T-helper 22 cell (primary cell): ENCODE data around the gene RASA3.

ENCODE experiments used
- DNase-seq: peaks from one replicate; pipeline ENCODE4 v3.0.0-alpha.2; 2020; ENCODE audit warnings: low read depth

Gene RASA3

GRCh38 chr13:114004420-114005205 lies 127.8 kb downstream of the RASA3 start:
- DNase-seq: no peak

- DNase-seq: no peak
These were observed 129.6 kb downstream of the RASA3 start for GRCh38 chr13:114002771-114003321.

- DNase-seq: no peak
These were observed 130.3 kb downstream of the RASA3 start for GRCh38 chr13:114002009-114002544.

- DNase-seq: no peak
These were observed 131.0 kb downstream of the RASA3 start for GRCh38 chr13:114001331-114002008.

GRCh38 chr13:114000151-114001040 lies 132.0 kb downstream of the RASA3 start:
- DNase-seq: no peak

- DNase-seq: no peak
These were observed 132.9 kb downstream of the RASA3 start for GRCh38 chr13:113999618-113999910.

- no peak for DNase-seq
These were observed 133.4 kb downstream of the RASA3 start for GRCh38 chr13:113998781-113999617.

- DNase-seq: no peak
These were observed 134.3 kb downstream of the RASA3 start for GRCh38 chr13:113997845-113998751.

GRCh38 chr13:113996912-113997745 lies 135.3 kb downstream of the RASA3 start:
- no peak for DNase-seq

- DNase-seq: no peak
These were observed 136.1 kb downstream of the RASA3 start for GRCh38 chr13:113996081-113996911.

- no peak for DNase-seq
These were observed 137.3 kb downstream of the RASA3 start for GRCh38 chr13:113995051-113995601.

- no peak for DNase-seq
These were observed 140.0 kb downstream of the RASA3 start for GRCh38 chr13:113992276-113993005.

- no peak for DNase-seq
These were observed 140.7 kb downstream of the RASA3 start for GRCh38 chr13:113991676-113992179.

GRCh38 chr13:113991191-113991669 lies 141.2 kb downstream of the RASA3 start:
- no peak for DNase-seq

- DNase-seq: no peak
These were observed 142.0 kb downstream of the RASA3 start for GRCh38 chr13:113990321-113990837.

- no peak for DNase-seq
These were observed 142.7 kb downstream of the RASA3 start for GRCh38 chr13:113989585-113990300.
